Astrocyte (in vitro differentiated cells and primary cell): ENCODE results near the gene RLBP1.

Experiments
- EZH2 ChIP-seq: IDR thresholded peaks from 2 replicates; pipeline ENCODE4 v1.6.1; 2012; ENCODE audit warnings: mild to moderate bottlenecking, low read length, inconsistent platforms; ENCODE audit not compliant: insufficient read depth
- TF ChIP-seq, protein P1 (sequence below): IDR thresholded peaks from 2 replicates; pipeline ENCODE4 v1.5.1; 2011; ENCODE audit warnings: low read depth, mild to moderate bottlenecking, inconsistent platforms, low read length, moderate library complexity; ENCODE audit not compliant: insufficient read depth

DNA sequence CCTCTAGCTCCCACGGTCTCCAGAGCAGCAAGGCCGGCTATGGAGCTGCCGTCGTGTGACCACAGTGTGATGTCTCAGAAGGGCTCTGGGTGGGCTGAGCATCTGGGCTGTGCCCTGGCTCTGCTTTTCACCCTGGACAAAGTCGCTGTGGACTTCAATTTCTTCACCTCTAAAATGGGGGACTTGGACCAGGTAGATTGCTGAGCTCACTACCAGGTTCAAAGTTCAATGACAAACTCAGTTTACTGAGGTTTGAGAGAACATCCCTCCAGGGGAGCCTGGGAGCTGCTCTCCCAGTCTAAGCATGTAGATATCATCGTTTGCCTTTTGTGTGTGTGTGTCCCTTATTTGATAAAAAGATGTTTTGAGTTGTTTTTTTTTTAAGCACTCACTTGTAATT, 25.1 kb downstream of the RLBP1 start:
- no peak for TF ChIP-seq EZH2
- TF ChIP-seq, protein P1, sequence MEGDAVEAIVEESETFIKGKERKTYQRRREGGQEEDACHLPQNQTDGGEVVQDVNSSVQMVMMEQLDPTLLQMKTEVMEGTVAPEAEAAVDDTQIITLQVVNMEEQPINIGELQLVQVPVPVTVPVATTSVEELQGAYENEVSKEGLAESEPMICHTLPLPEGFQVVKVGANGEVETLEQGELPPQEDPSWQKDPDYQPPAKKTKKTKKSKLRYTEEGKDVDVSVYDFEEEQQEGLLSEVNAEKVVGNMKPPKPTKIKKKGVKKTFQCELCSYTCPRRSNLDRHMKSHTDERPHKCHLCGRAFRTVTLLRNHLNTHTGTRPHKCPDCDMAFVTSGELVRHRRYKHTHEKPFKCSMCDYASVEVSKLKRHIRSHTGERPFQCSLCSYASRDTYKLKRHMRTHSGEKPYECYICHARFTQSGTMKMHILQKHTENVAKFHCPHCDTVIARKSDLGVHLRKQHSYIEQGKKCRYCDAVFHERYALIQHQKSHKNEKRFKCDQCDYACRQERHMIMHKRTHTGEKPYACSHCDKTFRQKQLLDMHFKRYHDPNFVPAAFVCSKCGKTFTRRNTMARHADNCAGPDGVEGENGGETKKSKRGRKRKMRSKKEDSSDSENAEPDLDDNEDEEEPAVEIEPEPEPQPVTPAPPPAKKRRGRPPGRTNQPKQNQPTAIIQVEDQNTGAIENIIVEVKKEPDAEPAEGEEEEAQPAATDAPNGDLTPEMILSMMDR: no peak
